ENCODE results near the gene CAV2.

CAV2 gene

GRCh38 chr7:116512520-116513188 is 13.1 kb downstream of the CAV2 start:
- DNase-seq (ENCODE audit: low spot score) (no peak), ATAC-seq (ENCODE audit: low read depth) (peak; percentile 6; the same call in 1 of the 3 replicates)
- Histone ChIP-seq H3K27me3 (ENCODE audit: insufficient read depth, poor library complexity, severe bottlenecking) (no peaks in the 10 kb centered on the region), H3K9me3 (ENCODE audit: severe bottlenecking) (no peaks in the 10 kb centered on the region), H3K27ac (ENCODE audit: poor library complexity, severe bottlenecking) (peak overlapping the region; percentile 96), H3K4me3 (ENCODE audit: severe bottlenecking) (no peak overlapping the region), H3K4me1 (ENCODE audit: insufficient read depth, poor library complexity, severe bottlenecking) (peaks cover 30% of the 10 kb centered on the region), H3K36me3 (ENCODE audit: low read depth) (peaks cover 16% of the 10 kb centered on the region)
- TF ChIP-seq CTCF (IDR thresholded peaks at IDR 0.05; ENCODE audit: poor library complexity, severe bottlenecking), result no peak

GRCh38 chr7:116515584-116515983 is 16.0 kb downstream of the CAV2 start:
- Histone ChIP-seq H3K4me1 (ENCODE audit: insufficient read depth, poor library complexity, severe bottlenecking) (peaks cover 27% of the 10 kb centered on the region), H3K27me3 (ENCODE audit: insufficient read depth, poor library complexity, severe bottlenecking) (no peaks in the 10 kb centered on the region), H3K9me3 (ENCODE audit: severe bottlenecking) (no peaks in the 10 kb centered on the region), H3K27ac (ENCODE audit: poor library complexity, severe bottlenecking) (no peak overlapping the region), H3K4me3 (ENCODE audit: severe bottlenecking) (no peak overlapping the region), H3K36me3 (ENCODE audit: low read depth) (no peaks in the 10 kb centered on the region)
- DNase-seq (ENCODE audit: low spot score), result no peak
- no peak for ATAC-seq (ENCODE audit: low read depth)
- TF ChIP-seq CTCF (IDR thresholded peaks at IDR 0.05; ENCODE audit: poor library complexity, severe bottlenecking), result no peak

- H3K27ac ChIP-seq (ENCODE audit: poor library complexity, severe bottlenecking), result no peak overlapping the region
- H3K36me3 ChIP-seq (ENCODE audit: low read depth), result no peaks in the 10 kb centered on the region
- H3K4me1 ChIP-seq (ENCODE audit: insufficient read depth, poor library complexity, severe bottlenecking), result peaks cover 27% of the 10 kb centered on the region
- H3K4me3 ChIP-seq (ENCODE audit: severe bottlenecking), result no peak overlapping the region
- no peak for ATAC-seq (ENCODE audit: low read depth)
- no peak for DNase-seq (ENCODE audit: low spot score)
- no peaks in the 10 kb centered on the region for H3K27me3 ChIP-seq (ENCODE audit: insufficient read depth, poor library complexity, severe bottlenecking)
- TF ChIP-seq CTCF (IDR thresholded peaks at IDR 0.05; ENCODE audit: poor library complexity, severe bottlenecking), result no peak
- no peaks in the 10 kb centered on the region for H3K9me3 ChIP-seq (ENCODE audit: severe bottlenecking)
Observed at GRCh38 chr7:116516324-116516723, 16.8 kb downstream of the CAV2 start.

- no peaks in the 10 kb centered on the region for H3K9me3 ChIP-seq (ENCODE audit: severe bottlenecking)
- no peaks in the 10 kb centered on the region for H3K27me3 ChIP-seq (ENCODE audit: insufficient read depth, poor library complexity, severe bottlenecking)
- H3K27ac ChIP-seq (ENCODE audit: poor library complexity, severe bottlenecking), result no peak overlapping the region
- no peak for TF ChIP-seq CTCF (IDR thresholded peaks at IDR 0.05; ENCODE audit: poor library complexity, severe bottlenecking)
- no peaks in the 10 kb centered on the region for H3K36me3 ChIP-seq (ENCODE audit: low read depth)
- no peak for DNase-seq (ENCODE audit: low spot score)
- no peak overlapping the region for H3K4me3 ChIP-seq (ENCODE audit: severe bottlenecking)
- ATAC-seq (ENCODE audit: low read depth), result no peak
- peaks cover 28% of the 10 kb centered on the region for H3K4me1 ChIP-seq (ENCODE audit: insufficient read depth, poor library complexity, severe bottlenecking)
Observed at GRCh38 chr7:116517626-116518025, 18.1 kb downstream of the CAV2 start.

- Histone ChIP-seq H3K4me3 (ENCODE audit: severe bottlenecking) (no peak overlapping the region), H3K4me1 (ENCODE audit: insufficient read depth, poor library complexity, severe bottlenecking) (peaks cover 37% of the 10 kb centered on the region), H3K27me3 (ENCODE audit: insufficient read depth, poor library complexity, severe bottlenecking) (no peaks in the 10 kb centered on the region), H3K36me3 (ENCODE audit: low read depth) (no peaks in the 10 kb centered on the region), H3K27ac (ENCODE audit: poor library complexity, severe bottlenecking) (no peak overlapping the region), H3K9me3 (ENCODE audit: severe bottlenecking) (no peaks in the 10 kb centered on the region)
- DNase-seq (ENCODE audit: low spot score) (no peak), ATAC-seq (ENCODE audit: low read depth) (no peak)
- no peak for TF ChIP-seq CTCF (IDR thresholded peaks at IDR 0.05; ENCODE audit: poor library complexity, severe bottlenecking)
Observed at GRCh38 chr7:116518961-116519360, 19.4 kb downstream of the CAV2 start.

Data from RWPE2 (cell line).